Loucy (cell line): ENCODE results near the gene MTREX.

Experiments used
- H2AFZ ChIP-seq: fragments of 200-600 bp; sonication (generic); 2 replicates; pipeline ENCODE4 v1.6.0; 2016; ENCODE audit warnings: antibody characterized with exemption, mild to moderate bottlenecking, low read length, moderate library complexity
- H3F3A ChIP-seq: fragments of 200-600 bp; 2 replicates; pipeline ENCODE4 v1.6.0; 2016; ENCODE audit warnings: antibody characterized with exemption, low read depth, mild to moderate bottlenecking
- H3K27me3 ChIP-seq: fragments of 200-600 bp; sonication (generic); 2 replicates; pipeline ENCODE4 v1.6.1; 2014; ENCODE audit warnings: low read length, mild to moderate bottlenecking; ENCODE audit not compliant: insufficient read depth, poor library complexity, severe bottlenecking
- H3K36me3 ChIP-seq: fragments of 200-600 bp; sonication (generic); 2 replicates; pipeline ENCODE4 v1.6.1; 2016; ENCODE audit warnings: low read length; ENCODE audit not compliant: insufficient read depth
- H3K4me1 ChIP-seq: fragments of 200-600 bp; sonication (generic); 2 replicates; pipeline ENCODE4 v1.5.1; 2014; ENCODE audit warnings: low read length, mild to moderate bottlenecking; ENCODE audit not compliant: insufficient read depth, poor library complexity, severe bottlenecking
- H3K4me2 ChIP-seq: fragments of 200-600 bp; sonication (generic); 2 replicates; pipeline ENCODE4 v1.6.0; 2014; ENCODE audit warnings: antibody characterized with exemption, low read length, low read depth, mild to moderate bottlenecking; ENCODE audit not compliant: poor library complexity, severe bottlenecking
- H3K4me3 ChIP-seq: fragments of 200-600 bp; sonication (generic); 2 replicates; pipeline ENCODE4 v1.5.1; 2014; ENCODE audit warnings: low read length, mild to moderate bottlenecking, mixed read lengths; ENCODE audit not compliant: poor library complexity, severe bottlenecking
- H3K79me2 ChIP-seq: fragments of 200-600 bp; sonication (generic); 2 replicates; pipeline ENCODE4 v1.6.1; 2014; ENCODE audit warnings: low read length; ENCODE audit not compliant: insufficient read depth
- H3K9ac ChIP-seq: fragments of 200-600 bp; sonication (generic); 2 replicates; pipeline ENCODE4 v1.6.0; 2014; ENCODE audit warnings: mild to moderate bottlenecking, low read depth, low read length, moderate library complexity; ENCODE audit not compliant: poor library complexity, severe bottlenecking
- H3K9me2 ChIP-seq: fragments of 200-600 bp; sonication (generic); replicated peaks from 2 replicates; pipeline ENCODE4 v1.6.1; 2016; ENCODE audit warnings: low read depth, low read length, mixed read lengths
- H3K9me3 ChIP-seq: fragments of 200-600 bp; sonication (generic); 2 replicates; pipeline ENCODE4 v1.6.1; 2014; ENCODE audit warnings: mild to moderate bottlenecking, antibody characterized with exemption, low read length, low read depth; ENCODE audit not compliant: insufficient read depth
- H4K20me1 ChIP-seq: fragments of 200-600 bp; sonication (generic); 2 replicates; pipeline ENCODE4 v1.6.0; 2014; ENCODE audit warnings: antibody characterized with exemption, low read length, mild to moderate bottlenecking; ENCODE audit not compliant: insufficient read depth, poor library complexity, severe bottlenecking
- EZH2phosphoT487 ChIP-seq: fragments of 200-600 bp; IDR thresholded peaks from 2 replicates; pipeline ENCODE4 v1.6.1; 2018; ENCODE audit warnings: antibody characterized with exemption, mild to moderate bottlenecking, moderate library complexity, borderline replicate concordance
- TF ChIP-seq, protein P1 (sequence below): fragments of 200-600 bp; sonication (generic); conservative IDR thresholded peaks from 2 replicates; pipeline ENCODE4 v1.5.1; 2014; ENCODE audit warnings: mild to moderate bottlenecking, antibody characterized with exemption, low read length

MTREX gene

DNA sequence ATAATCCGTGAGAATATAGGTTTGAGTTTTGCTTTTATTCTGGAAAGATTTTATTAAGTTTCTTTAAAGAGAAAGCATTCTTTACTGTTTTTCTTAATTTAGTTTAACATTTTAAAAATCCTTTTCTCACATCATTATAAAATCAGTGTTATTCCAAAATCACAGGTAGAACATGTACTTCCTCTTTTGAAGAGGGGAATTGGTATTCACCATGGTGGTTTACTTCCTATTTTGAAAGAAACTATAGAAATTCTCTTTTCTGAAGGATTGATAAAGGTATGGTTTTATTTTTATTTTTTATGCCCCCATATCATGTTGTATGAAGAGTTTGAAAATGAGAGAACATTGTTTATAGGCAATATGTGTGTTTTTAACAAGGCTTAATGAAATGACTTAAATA is 43.0 kb downstream of the MTREX start:
- TF ChIP-seq EZH2phosphoT487 = no peak
- TF ChIP-seq, protein P1, sequence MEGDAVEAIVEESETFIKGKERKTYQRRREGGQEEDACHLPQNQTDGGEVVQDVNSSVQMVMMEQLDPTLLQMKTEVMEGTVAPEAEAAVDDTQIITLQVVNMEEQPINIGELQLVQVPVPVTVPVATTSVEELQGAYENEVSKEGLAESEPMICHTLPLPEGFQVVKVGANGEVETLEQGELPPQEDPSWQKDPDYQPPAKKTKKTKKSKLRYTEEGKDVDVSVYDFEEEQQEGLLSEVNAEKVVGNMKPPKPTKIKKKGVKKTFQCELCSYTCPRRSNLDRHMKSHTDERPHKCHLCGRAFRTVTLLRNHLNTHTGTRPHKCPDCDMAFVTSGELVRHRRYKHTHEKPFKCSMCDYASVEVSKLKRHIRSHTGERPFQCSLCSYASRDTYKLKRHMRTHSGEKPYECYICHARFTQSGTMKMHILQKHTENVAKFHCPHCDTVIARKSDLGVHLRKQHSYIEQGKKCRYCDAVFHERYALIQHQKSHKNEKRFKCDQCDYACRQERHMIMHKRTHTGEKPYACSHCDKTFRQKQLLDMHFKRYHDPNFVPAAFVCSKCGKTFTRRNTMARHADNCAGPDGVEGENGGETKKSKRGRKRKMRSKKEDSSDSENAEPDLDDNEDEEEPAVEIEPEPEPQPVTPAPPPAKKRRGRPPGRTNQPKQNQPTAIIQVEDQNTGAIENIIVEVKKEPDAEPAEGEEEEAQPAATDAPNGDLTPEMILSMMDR = no peak
- no peaks in the 10 kb centered on the region for H3K79me2 ChIP-seq
- H3K4me3 ChIP-seq = no peak overlapping the region
- H3K9me2 ChIP-seq = no peaks in the 10 kb centered on the region
- H2AFZ ChIP-seq = no peak overlapping the region
- H3K4me2 ChIP-seq = no peak overlapping the region
- no peaks in the 10 kb centered on the region for H3K27me3 ChIP-seq
- peaks cover 94% of the 10 kb centered on the region for H3K36me3 ChIP-seq
- H3K9ac ChIP-seq = no peak overlapping the region
- H3K9me3 ChIP-seq = no peaks in the 10 kb centered on the region; the same call in 1 of the 2 replicates
- no peaks in the 10 kb centered on the region for H4K20me1 ChIP-seq
- no peaks in the 10 kb centered on the region for H3F3A ChIP-seq
- no peaks in the 10 kb centered on the region for H3K4me1 ChIP-seq

DNA sequence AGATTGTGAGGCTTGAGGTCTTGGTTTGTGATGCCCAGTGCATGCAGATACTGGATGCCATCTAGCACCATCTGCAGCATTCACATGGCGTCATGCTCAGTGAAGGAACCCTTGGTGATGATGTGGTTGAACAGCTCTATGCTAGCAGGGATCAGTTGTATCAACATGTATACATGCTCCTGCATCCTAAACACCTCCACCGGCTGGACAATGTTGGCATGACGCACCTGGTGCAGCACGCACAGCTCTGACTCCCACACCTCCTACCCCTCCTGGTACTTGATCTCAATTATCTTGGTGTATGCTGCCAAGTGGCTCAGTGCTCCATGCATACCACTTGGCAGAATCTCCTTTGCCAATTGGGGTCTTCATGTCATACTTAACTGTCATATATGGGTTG is 49.1 kb downstream of the MTREX start:
- Histone ChIP-seq H3K4me1 (no peaks in the 10 kb centered on the region), H2AFZ (no peak overlapping the region), H3K9me2 (no peaks in the 10 kb centered on the region), H3K9me3 (no peaks in the 10 kb centered on the region), H3K27me3 (no peaks in the 10 kb centered on the region), H4K20me1 (no peaks in the 10 kb centered on the region), H3K4me2 (no peak overlapping the region), H3K4me3 (no peak overlapping the region), H3F3A (no peaks in the 10 kb centered on the region), H3K36me3 (peaks cover 84% of the 10 kb centered on the region; the same call in 1 of the 2 replicates), H3K9ac (no peak overlapping the region), H3K79me2 (no peaks in the 10 kb centered on the region)
- no peak for TF ChIP-seq EZH2phosphoT487
- TF ChIP-seq, protein P1 = no peak; the same call in 1 of the 2 replicates

DNA sequence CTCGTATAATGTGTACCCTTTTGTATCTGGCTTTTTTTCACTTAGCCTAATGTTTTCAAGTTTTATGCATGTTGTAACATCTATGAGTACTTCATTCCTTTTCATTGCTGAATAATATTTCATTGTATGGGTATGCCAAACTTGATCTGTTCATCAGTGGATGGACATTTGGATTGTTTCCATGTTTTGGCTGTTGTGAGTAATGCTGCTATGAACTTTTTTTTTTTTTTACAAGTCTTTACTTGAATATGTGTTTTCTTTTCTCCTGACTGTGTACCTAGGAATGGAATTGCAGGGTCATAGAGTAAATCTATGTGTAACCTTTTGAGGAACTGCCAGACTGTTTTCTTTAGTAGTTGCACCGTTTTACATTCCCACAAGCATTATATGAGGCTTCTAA is 52.4 kb downstream of the MTREX start:
- TF ChIP-seq, protein P1 = no peak
- TF ChIP-seq EZH2phosphoT487 = no peak
- H4K20me1 ChIP-seq = no peaks in the 10 kb centered on the region
- no peak overlapping the region for H3K4me2 ChIP-seq
- no peak overlapping the region for H2AFZ ChIP-seq
- H3K79me2 ChIP-seq = no peaks in the 10 kb centered on the region
- no peaks in the 10 kb centered on the region for H3K4me1 ChIP-seq
- no peaks in the 10 kb centered on the region for H3F3A ChIP-seq
- H3K9me2 ChIP-seq = no peaks in the 10 kb centered on the region
- H3K36me3 ChIP-seq = peaks cover 61% of the 10 kb centered on the region; the same call in 1 of the 2 replicates
- H3K27me3 ChIP-seq = no peaks in the 10 kb centered on the region
- H3K9ac ChIP-seq = no peak overlapping the region
- H3K4me3 ChIP-seq = no peak overlapping the region
- no peaks in the 10 kb centered on the region for H3K9me3 ChIP-seq
